ENCODE results near the gene CELA2A.
A peak's percentile ranks its signal among the peaks of the same experiment; 100 is the strongest.
"Not testable (repeated sequence)": the region's sequence is repeated elsewhere in the genome, so short reads cannot be mapped to it uniquely, and the experiment has no call there.

Gene CELA2A

GRCh38 chr1:15428815-15429435 is 27.6 kb upstream of the CELA2A start:
- Mint-ChIP-seq H3K27ac (no peak overlapping the region), H3K27me3 (ENCODE audit: low read depth) (no peaks in the 10 kb centered on the region)

GRCh38 chr1:15429701-15430149 is 26.8 kb upstream of the CELA2A start:
- H3K4me3 Mint-ChIP-seq: no peak overlapping the region
- no peaks in the 10 kb centered on the region for H3K9me3 Mint-ChIP-seq
- H3K4me1 Mint-ChIP-seq (ENCODE audit: low read depth): peaks cover 9% of the 10 kb centered on the region
- H3K36me3 Mint-ChIP-seq (ENCODE audit: low read depth): peaks cover 22% of the 10 kb centered on the region
- no peak for DNase-seq (ENCODE audit: low spot score)
- no peaks in the 10 kb centered on the region for H3K27me3 Mint-ChIP-seq (ENCODE audit: low read depth)
- H3K27ac Mint-ChIP-seq: no peak overlapping the region

More at GRCh38 chr1:15428815-15429435, 27.6 kb upstream of the CELA2A start:
- no peak overlapping the region for H3K4me3 Mint-ChIP-seq
- peaks cover 25% of the 10 kb centered on the region for H3K36me3 Mint-ChIP-seq (ENCODE audit: low read depth)
- DNase-seq (ENCODE audit: low spot score): no peak
- no peaks in the 10 kb centered on the region for H3K9me3 Mint-ChIP-seq
- peaks cover 13% of the 10 kb centered on the region for H3K4me1 Mint-ChIP-seq (ENCODE audit: low read depth)

- Mint-ChIP-seq H3K27ac (no peak overlapping the region), H3K4me1 (ENCODE audit: low read depth) (peaks cover 8% of the 10 kb centered on the region), H3K9me3 (no peaks in the 10 kb centered on the region), H3K36me3 (ENCODE audit: low read depth) (peaks cover 21% of the 10 kb centered on the region), H3K4me3 (no peak overlapping the region), H3K27me3 (ENCODE audit: low read depth) (no peaks in the 10 kb centered on the region)
- peak; percentile 57 for DNase-seq (ENCODE audit: low spot score)
Observed at GRCh38 chr1:15430787-15431570, 25.6 kb upstream of the CELA2A start.

- peaks cover 2% of the 10 kb centered on the region for H3K4me1 Mint-ChIP-seq (ENCODE audit: low read depth)
- no peaks in the 10 kb centered on the region for H3K9me3 Mint-ChIP-seq
- H3K27ac Mint-ChIP-seq: no peak overlapping the region
- peaks cover 15% of the 10 kb centered on the region for H3K36me3 Mint-ChIP-seq (ENCODE audit: low read depth)
- no peaks in the 10 kb centered on the region for H3K27me3 Mint-ChIP-seq (ENCODE audit: low read depth)
- H3K4me3 Mint-ChIP-seq: no peak overlapping the region
- no peak for DNase-seq (ENCODE audit: low spot score)
Observed at GRCh38 chr1:15431571-15431948, 25.0 kb upstream of the CELA2A start.

GRCh38 chr1:15432324-15432723 is 24.2 kb upstream of the CELA2A start:
- Mint-ChIP-seq H3K36me3 (ENCODE audit: low read depth) (peaks cover 13% of the 10 kb centered on the region), H3K27ac (no peak overlapping the region), H3K4me3 (no peak overlapping the region), H3K9me3 (no peaks in the 10 kb centered on the region), H3K27me3 (ENCODE audit: low read depth) (no peaks in the 10 kb centered on the region), H3K4me1 (ENCODE audit: low read depth) (peaks cover 2% of the 10 kb centered on the region)
- DNase-seq (ENCODE audit: low spot score): no peak

GRCh38 chr1:15433471-15433870 is 23.1 kb upstream of the CELA2A start:
- peaks cover 2% of the 10 kb centered on the region for H3K4me1 Mint-ChIP-seq (ENCODE audit: low read depth)
- peaks cover 6% of the 10 kb centered on the region for H3K36me3 Mint-ChIP-seq (ENCODE audit: low read depth)
- H3K27me3 Mint-ChIP-seq (ENCODE audit: low read depth): no peaks in the 10 kb centered on the region

GRCh38 chr1:15434739-15435138 is 21.8 kb upstream of the CELA2A start:
- H3K27ac Mint-ChIP-seq; DNase-seq (ENCODE audit: low spot score); H3K27me3 Mint-ChIP-seq (ENCODE audit: low read depth); H3K4me1 Mint-ChIP-seq (ENCODE audit: low read depth); H3K4me3 Mint-ChIP-seq; H3K36me3 Mint-ChIP-seq (ENCODE audit: low read depth); H3K9me3 Mint-ChIP-seq: not testable (repeated sequence)

More at GRCh38 chr1:15433471-15433870, 23.1 kb upstream of the CELA2A start:
- H3K4me3 Mint-ChIP-seq: no peak overlapping the region
- H3K27ac Mint-ChIP-seq: no peak overlapping the region
- no peak for DNase-seq (ENCODE audit: low spot score)
- H3K9me3 Mint-ChIP-seq: no peaks in the 10 kb centered on the region

GRCh38 chr1:15435239-15436077 is 21.1 kb upstream of the CELA2A start:
- DNase-seq (ENCODE audit: low spot score): no peak
- Mint-ChIP-seq H3K36me3 (ENCODE audit: low read depth) (peaks cover under 1% of the 10 kb centered on the region), H3K4me3 (no peak overlapping the region), H3K9me3 (no peaks in the 10 kb centered on the region), H3K4me1 (ENCODE audit: low read depth) (no peaks in the 10 kb centered on the region), H3K27me3 (ENCODE audit: low read depth) (no peaks in the 10 kb centered on the region), H3K27ac (no peak overlapping the region)

- Mint-ChIP-seq H3K27ac (no peak overlapping the region), H3K27me3 (ENCODE audit: low read depth) (no peaks in the 10 kb centered on the region), H3K9me3 (no peaks in the 10 kb centered on the region)
Observed at GRCh38 chr1:15436881-15437442, 19.6 kb upstream of the CELA2A start.

GRCh38 chr1:15439325-15439724 is 17.2 kb upstream of the CELA2A start:
- Mint-ChIP-seq H3K27ac (no peak overlapping the region), H3K4me1 (ENCODE audit: low read depth) (no peaks in the 10 kb centered on the region), H3K9me3 (no peaks in the 10 kb centered on the region), H3K27me3 (ENCODE audit: low read depth) (no peaks in the 10 kb centered on the region), H3K36me3 (ENCODE audit: low read depth) (no peaks in the 10 kb centered on the region), H3K4me3 (no peak overlapping the region)
- DNase-seq (ENCODE audit: low spot score): no peak

More at GRCh38 chr1:15436881-15437442, 19.6 kb upstream of the CELA2A start:
- no peaks in the 10 kb centered on the region for H3K4me1 Mint-ChIP-seq (ENCODE audit: low read depth)
- H3K36me3 Mint-ChIP-seq (ENCODE audit: low read depth): no peaks in the 10 kb centered on the region
- DNase-seq (ENCODE audit: low spot score): no peak
- H3K4me3 Mint-ChIP-seq: no peak overlapping the region

GRCh38 chr1:15440357-15440756 is 16.2 kb upstream of the CELA2A start:
- DNase-seq (ENCODE audit: low spot score): no peak
- Mint-ChIP-seq H3K9me3 (no peaks in the 10 kb centered on the region), H3K27ac (no peak overlapping the region), H3K4me3 (no peak overlapping the region), H3K36me3 (ENCODE audit: low read depth) (no peaks in the 10 kb centered on the region), H3K27me3 (ENCODE audit: low read depth) (peaks cover 3% of the 10 kb centered on the region), H3K4me1 (ENCODE audit: low read depth) (peaks cover 4% of the 10 kb centered on the region)

- Mint-ChIP-seq H3K9me3 (no peaks in the 10 kb centered on the region), H3K36me3 (ENCODE audit: low read depth) (no peaks in the 10 kb centered on the region), H3K27ac (no peak overlapping the region), H3K4me1 (ENCODE audit: low read depth) (peaks cover 4% of the 10 kb centered on the region), H3K27me3 (ENCODE audit: low read depth) (peaks cover 3% of the 10 kb centered on the region), H3K4me3 (no peak overlapping the region)
- DNase-seq (ENCODE audit: low spot score): no peak
Observed at GRCh38 chr1:15441247-15441646, 15.3 kb upstream of the CELA2A start.

- no peaks in the 10 kb centered on the region for H3K9me3 Mint-ChIP-seq
- H3K36me3 Mint-ChIP-seq (ENCODE audit: low read depth): no peaks in the 10 kb centered on the region
- no peak overlapping the region for H3K4me3 Mint-ChIP-seq
- peaks cover 3% of the 10 kb centered on the region for H3K27me3 Mint-ChIP-seq (ENCODE audit: low read depth)
- H3K4me1 Mint-ChIP-seq (ENCODE audit: low read depth): peaks cover 4% of the 10 kb centered on the region
- H3K27ac Mint-ChIP-seq: no peak overlapping the region
- DNase-seq (ENCODE audit: low spot score): no peak
Observed at GRCh38 chr1:15442119-15442518, 14.4 kb upstream of the CELA2A start.

- DNase-seq (ENCODE audit: low spot score): no peak
- no peak overlapping the region for H3K27ac Mint-ChIP-seq
- H3K4me1 Mint-ChIP-seq (ENCODE audit: low read depth): peaks cover 4% of the 10 kb centered on the region
- H3K36me3 Mint-ChIP-seq (ENCODE audit: low read depth): no peaks in the 10 kb centered on the region
- no peak overlapping the region for H3K4me3 Mint-ChIP-seq
- peaks cover 3% of the 10 kb centered on the region for H3K27me3 Mint-ChIP-seq (ENCODE audit: low read depth)
- H3K9me3 Mint-ChIP-seq: no peaks in the 10 kb centered on the region
Observed at GRCh38 chr1:15442759-15443158, 13.8 kb upstream of the CELA2A start.
